ENCODE data around the gene SYNGR2.
A peak's percentile ranks its signal among the peaks of the same experiment; 100 is the strongest.

DNA sequence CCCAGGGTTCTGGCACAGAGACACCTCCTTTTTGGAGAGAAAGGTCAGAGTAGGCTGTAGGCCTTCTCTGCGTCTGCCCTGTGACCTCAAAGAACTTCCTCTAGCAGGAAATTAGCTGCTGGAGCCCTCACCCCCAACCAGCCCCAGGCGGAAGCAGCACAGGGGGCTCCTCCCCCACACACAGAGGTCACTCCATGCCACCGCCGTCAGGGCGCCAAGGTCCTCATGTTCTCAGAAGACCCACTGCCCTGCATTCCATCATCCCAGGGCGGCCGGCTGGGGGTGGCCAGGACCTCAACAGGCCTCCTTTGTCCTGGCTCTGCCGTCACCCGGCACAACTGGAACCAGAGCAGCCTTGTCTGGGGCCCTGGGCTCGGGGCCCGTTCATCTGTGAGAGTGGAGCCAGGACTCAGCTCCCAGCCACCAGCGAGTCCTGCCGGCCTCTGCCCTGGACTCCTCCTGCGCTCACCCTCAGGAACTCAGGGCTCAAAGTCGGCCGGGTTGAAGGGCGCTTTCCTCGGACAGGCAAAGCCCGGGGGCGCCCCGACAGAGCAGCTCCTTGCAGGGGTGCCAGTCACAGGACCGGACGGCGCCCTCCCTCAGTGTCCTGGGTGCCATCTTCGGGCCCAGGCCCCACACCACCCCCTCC lies 41.0 kb upstream of the SYNGR2 start:
- TF ChIP-seq, protein P1, sequence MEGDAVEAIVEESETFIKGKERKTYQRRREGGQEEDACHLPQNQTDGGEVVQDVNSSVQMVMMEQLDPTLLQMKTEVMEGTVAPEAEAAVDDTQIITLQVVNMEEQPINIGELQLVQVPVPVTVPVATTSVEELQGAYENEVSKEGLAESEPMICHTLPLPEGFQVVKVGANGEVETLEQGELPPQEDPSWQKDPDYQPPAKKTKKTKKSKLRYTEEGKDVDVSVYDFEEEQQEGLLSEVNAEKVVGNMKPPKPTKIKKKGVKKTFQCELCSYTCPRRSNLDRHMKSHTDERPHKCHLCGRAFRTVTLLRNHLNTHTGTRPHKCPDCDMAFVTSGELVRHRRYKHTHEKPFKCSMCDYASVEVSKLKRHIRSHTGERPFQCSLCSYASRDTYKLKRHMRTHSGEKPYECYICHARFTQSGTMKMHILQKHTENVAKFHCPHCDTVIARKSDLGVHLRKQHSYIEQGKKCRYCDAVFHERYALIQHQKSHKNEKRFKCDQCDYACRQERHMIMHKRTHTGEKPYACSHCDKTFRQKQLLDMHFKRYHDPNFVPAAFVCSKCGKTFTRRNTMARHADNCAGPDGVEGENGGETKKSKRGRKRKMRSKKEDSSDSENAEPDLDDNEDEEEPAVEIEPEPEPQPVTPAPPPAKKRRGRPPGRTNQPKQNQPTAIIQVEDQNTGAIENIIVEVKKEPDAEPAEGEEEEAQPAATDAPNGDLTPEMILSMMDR (IDR thresholded peaks at IDR 0.05), result no peak
- peak in 3 of 4 donors; percentile 49 to 78 (median 50) for TF ChIP-seq POLR2AphosphoS5 (IDR thresholded peaks at IDR 0.05)
